ENCODE measurements around the gene ZYX.

The ZYX gene

GRCh38 chr7:143384661-143385631 lies 3.8 kb downstream of the ZYX start:
- in situ Hi-C loops (cut with MboI; ENCODE audit: low sequenced_read_pairs, unreplicated experiment): no loop called here
- TF ChIP-seq CTCF (IDR thresholded peaks at IDR 0.05; ENCODE audit: borderline replicate concordance, control extremely low read depth, extremely low read depth, insufficient read depth, missing control alignments): no peak
- no peak for DNase-seq (ENCODE audit: low spot score)

GRCh38 chr7:143385891-143386781 lies 5.0 kb downstream of the ZYX start:
- peak; percentile 29 for DNase-seq (ENCODE audit: low spot score)
- in situ Hi-C loops (cut with MboI; ENCODE audit: low sequenced_read_pairs, unreplicated experiment): no loop called here
- no peak for TF ChIP-seq CTCF (IDR thresholded peaks at IDR 0.05; ENCODE audit: borderline replicate concordance, control extremely low read depth, extremely low read depth, insufficient read depth, missing control alignments)

- DNase-seq (ENCODE audit: low spot score): no peak
- in situ Hi-C loops (cut with MboI; ENCODE audit: low sequenced_read_pairs, unreplicated experiment): no loop called here
- TF ChIP-seq CTCF (IDR thresholded peaks at IDR 0.05; ENCODE audit: borderline replicate concordance, control extremely low read depth, extremely low read depth, insufficient read depth, missing control alignments): no peak
These were observed 6.2 kb downstream of the ZYX start for GRCh38 chr7:143387156-143387975.

- TF ChIP-seq CTCF (IDR thresholded peaks at IDR 0.05; ENCODE audit: borderline replicate concordance, control extremely low read depth, extremely low read depth, insufficient read depth, missing control alignments): no peak
- no peak for DNase-seq (ENCODE audit: low spot score)
- in situ Hi-C loops (cut with MboI; ENCODE audit: low sequenced_read_pairs, unreplicated experiment): no loop called here
These were observed 6.9 kb downstream of the ZYX start for GRCh38 chr7:143388051-143388450.

GRCh38 chr7:143388491-143389101 lies 7.5 kb downstream of the ZYX start:
- no peak for DNase-seq (ENCODE audit: low spot score)
- no peak for TF ChIP-seq CTCF (IDR thresholded peaks at IDR 0.05; ENCODE audit: borderline replicate concordance, control extremely low read depth, extremely low read depth, insufficient read depth, missing control alignments)
- in situ Hi-C loops (cut with MboI; ENCODE audit: low sequenced_read_pairs, unreplicated experiment): no loop called here

All from GM13976 (cell line).